Thyroid gland (tissue), 4 donors: ENCODE measurements around the gene PGM2L1.
"Not testable (repeated sequence)": the region's sequence is repeated elsewhere in the genome, so short reads cannot be mapped to it uniquely, and the experiment has no call there.

ENCODE experiments used
- CTCF ChIP-seq, 6 experiments: fragments of 200-600 bp in 3 of 6; fragments of 450-650 bp in 3 of 6; sonication (generic) in 3 of 6; IDR thresholded peaks; one replicate each; pipeline ENCODE4 v1.5.1; 2016 to 2019; ENCODE audit warnings: antibody characterized with exemption in 6 of 6, mild to moderate bottlenecking in 2 of 6, inconsistent platforms in 1 of 6, moderate library complexity in 1 of 6
- POLR2A ChIP-seq, 2 donors: fragments of 450-650 bp; IDR thresholded peaks; one replicate each; pipeline ENCODE4 v1.6.1; 2017; ENCODE audit warnings: antibody characterized with exemption in 2 of 2, mild to moderate bottlenecking in 2 of 2, moderate library complexity in 1 of 2

GRCh38 chr11:74416974-74417373 lies 18.7 kb upstream of the PGM2L1 start:
- not testable (repeated sequence) for TF ChIP-seq CTCF, POLR2A (IDR thresholded peaks at IDR 0.05)
